K562 (cell line): Measurements from ENCODE around the gene CNDP1. TPM values are rescaled to one million over a fixed set of nuclear protein-coding genes. Genes with fewer than 3 reads are reported as not detected.

Experiments
- HDAC1 ChIP-seq, 2 experiments: fragments of 450-650 bp; IDR thresholded peaks; 2 replicates each; pipeline ENCODE4 v1.6.1; 2016 to 2017; ENCODE audit warnings: inconsistent platforms in 1 of 2, mild to moderate bottlenecking in 1 of 2, moderate library complexity in 1 of 2
- NR1H2 ChIP-seq: sonication (generic); formaldehyde crosslinking; IDR thresholded peaks from 2 replicates; pipeline ENCODE4 v1.4.0; 2020; ENCODE audit warnings: mild to moderate bottlenecking, missing genetic modification reagents
- POLR2H ChIP-seq: IDR thresholded peaks from 2 replicates; pipeline ENCODE4 v1.6.1; 2016; ENCODE audit warnings: missing genetic modification characterization, low read depth, mild to moderate bottlenecking, control low read depth, missing compliant biosample characterization, moderate library complexity
- PTTG1 ChIP-seq: fragments of 450-650 bp; IDR thresholded peaks from 2 replicates; pipeline ENCODE4 v1.6.1; 2016; ENCODE audit warnings: low read depth, mild to moderate bottlenecking, missing genetic modification characterization, missing compliant biosample characterization
- ZNF766 ChIP-seq: fragments of 200-800 bp; sonication (Bioruptor generic); conservative IDR thresholded peaks from 2 replicates; pipeline ENCODE4 v1.6.1; 2016; ENCODE audit warnings: missing genetic modification characterization, missing compliant biosample characterization
- polyA plus RNA-seq, 8 experiments: library from polyadenylated mRNA; depleted of rRNA in 4 of 8; stranded (reverse) in 5 of 8; unstranded in 3 of 8; fragments of >200 nt; fragmentation: Nextera tagmentation in 2 of 8; fragmentation: Illumina TruSeq in 1 of 8; extraction: Ambion mirVana in 2 of 8; extraction: Trizol in 1 of 8; gene quantifications; 2 replicates each; pipeline versions ENCODE4 v1.2.1 to v1.2.3, GENCODE V29; 2011 to 2014; ENCODE audit warnings: inconsistent platforms in 1 of 8, missing spikeins in 1 of 8
- total RNA-seq, 7 experiments: library from RNA; depleted of rRNA in 6 of 7; stranded (reverse); fragments of >200 nt in 6 of 7; fragmentation: Illumina TruSeq in 2 of 7; extraction: Trizol in 2 of 7; gene quantifications; 2 replicates each; pipeline versions ENCODE4 v1.2.1 to v1.2.3, GENCODE V29; 2011 to 2021; ENCODE audit warnings: low replicate concordance in 1 of 7
- TF ChIP-seq, protein P1 (sequence below), 2 experiments: fragments of 450-650 bp in 1 of 2; IDR thresholded peaks; 2 replicates each; pipeline ENCODE4 v1.6.1; 2011 to 2017; ENCODE audit warnings: low read depth in 2 of 2, antibody characterized with exemption in 1 of 2, borderline replicate concordance in 1 of 2, low read length in 1 of 2, mild to moderate bottlenecking in 1 of 2, mixed read lengths in 1 of 2; ENCODE audit not compliant: control insufficient read depth in 1 of 2
- TF ChIP-seq, protein P2 (sequence below): fragments of 250-450 bp; sonication (Bioruptor Pico); IDR thresholded peaks from 2 replicates; pipeline ENCODE4 v1.9.0; 2021; ENCODE audit warnings: mild to moderate bottlenecking, inconsistent platforms
- TF ChIP-seq, protein P3 (sequence below), 2 experiments: fragments of 450-650 bp in 1 of 2; sonication (generic) in 1 of 2; formaldehyde crosslinking in 1 of 2; IDR thresholded peaks in 1 of 2; conservative IDR thresholded peaks in 1 of 2; 2 replicates each; pipeline versions ENCODE4 v1.6.1 to v1.8.1; 2016 to 2023; ENCODE audit warnings: mild to moderate bottlenecking in 2 of 2, moderate library complexity in 2 of 2, inconsistent platforms in 1 of 2, missing genetic modification reagents in 1 of 2

Gene CNDP1
- total and polyA plus RNA-seq, 9 of the 15 experiments (the other 6 are each of a cell fraction or from before 2014, with no cell fraction given) = not detected

DNA sequence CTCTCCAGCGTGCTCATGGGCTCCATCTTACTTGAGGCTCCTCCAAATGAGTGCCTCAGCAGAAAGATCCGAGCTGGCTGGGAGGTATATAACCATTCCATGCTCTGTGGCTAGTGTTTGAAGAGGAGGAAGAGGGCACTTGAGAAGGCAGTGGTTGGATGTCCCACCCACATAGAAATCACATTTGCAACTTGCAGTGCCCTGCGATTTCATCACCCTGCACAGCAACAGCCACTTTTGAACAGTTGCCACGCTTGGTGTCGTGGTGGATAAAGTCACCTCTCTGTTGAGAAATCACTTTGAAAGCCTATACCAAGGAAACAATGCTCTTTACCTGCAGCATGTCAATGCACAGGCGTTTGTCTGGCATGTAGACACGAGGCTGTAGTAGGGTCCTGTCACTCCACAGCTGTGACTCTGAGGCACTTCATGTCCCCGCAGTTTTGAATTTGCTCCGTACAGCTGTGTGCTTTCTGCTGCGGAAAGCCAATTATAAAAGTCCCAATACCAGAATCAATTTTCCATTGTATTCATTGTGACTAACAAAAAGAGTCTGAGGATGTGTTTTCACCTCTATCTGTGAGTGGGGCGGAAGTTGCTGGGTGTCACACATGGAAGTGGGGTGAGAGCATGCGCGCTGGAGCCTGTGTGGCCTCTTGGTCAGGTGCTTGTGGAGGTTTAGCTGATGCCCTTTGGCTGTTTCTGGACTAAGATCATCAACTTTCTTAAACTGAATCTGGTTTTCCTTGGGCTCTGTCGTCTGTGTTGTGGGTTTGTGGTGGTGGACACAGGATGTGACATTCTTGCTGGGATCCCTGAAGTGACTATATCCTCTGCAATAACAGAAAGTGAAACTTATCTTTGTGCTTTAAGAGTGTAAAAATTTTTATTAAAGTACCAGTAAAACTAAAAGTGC, 35.3 kb upstream of the CNDP1 start (continued):
- TF ChIP-seq ZNF766 (CRISPR knock-in tag) (peak; percentile 72), POLR2H (tag) (0 out of 2 replicates have a peak, but pooled peaks have one; percentile 31), HDAC1 (IDR thresholded peaks at IDR 0.05) (no peak), PTTG1 (tag) (no peak), NR1H2 (CRISPR knock-in tag) (no peak)
- TF ChIP-seq, protein P1, sequence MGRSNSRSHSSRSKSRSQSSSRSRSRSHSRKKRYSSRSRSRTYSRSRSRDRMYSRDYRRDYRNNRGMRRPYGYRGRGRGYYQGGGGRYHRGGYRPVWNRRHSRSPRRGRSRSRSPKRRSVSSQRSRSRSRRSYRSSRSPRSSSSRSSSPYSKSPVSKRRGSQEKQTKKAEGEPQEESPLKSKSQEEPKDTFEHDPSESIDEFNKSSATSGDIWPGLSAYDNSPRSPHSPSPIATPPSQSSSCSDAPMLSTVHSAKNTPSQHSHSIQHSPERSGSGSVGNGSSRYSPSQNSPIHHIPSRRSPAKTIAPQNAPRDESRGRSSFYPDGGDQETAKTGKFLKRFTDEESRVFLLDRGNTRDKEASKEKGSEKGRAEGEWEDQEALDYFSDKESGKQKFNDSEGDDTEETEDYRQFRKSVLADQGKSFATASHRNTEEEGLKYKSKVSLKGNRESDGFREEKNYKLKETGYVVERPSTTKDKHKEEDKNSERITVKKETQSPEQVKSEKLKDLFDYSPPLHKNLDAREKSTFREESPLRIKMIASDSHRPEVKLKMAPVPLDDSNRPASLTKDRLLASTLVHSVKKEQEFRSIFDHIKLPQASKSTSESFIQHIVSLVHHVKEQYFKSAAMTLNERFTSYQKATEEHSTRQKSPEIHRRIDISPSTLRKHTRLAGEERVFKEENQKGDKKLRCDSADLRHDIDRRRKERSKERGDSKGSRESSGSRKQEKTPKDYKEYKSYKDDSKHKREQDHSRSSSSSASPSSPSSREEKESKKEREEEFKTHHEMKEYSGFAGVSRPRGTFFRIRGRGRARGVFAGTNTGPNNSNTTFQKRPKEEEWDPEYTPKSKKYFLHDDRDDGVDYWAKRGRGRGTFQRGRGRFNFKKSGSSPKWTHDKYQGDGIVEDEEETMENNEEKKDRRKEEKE (IDR thresholded peaks at IDR 0.05; ENCODE audit: borderline replicate concordance in 1 of 2, control insufficient read depth in 1 of 2, low read depth in 2 of 2, low read length in 1 of 2) = no peak
- TF ChIP-seq, protein P2, sequence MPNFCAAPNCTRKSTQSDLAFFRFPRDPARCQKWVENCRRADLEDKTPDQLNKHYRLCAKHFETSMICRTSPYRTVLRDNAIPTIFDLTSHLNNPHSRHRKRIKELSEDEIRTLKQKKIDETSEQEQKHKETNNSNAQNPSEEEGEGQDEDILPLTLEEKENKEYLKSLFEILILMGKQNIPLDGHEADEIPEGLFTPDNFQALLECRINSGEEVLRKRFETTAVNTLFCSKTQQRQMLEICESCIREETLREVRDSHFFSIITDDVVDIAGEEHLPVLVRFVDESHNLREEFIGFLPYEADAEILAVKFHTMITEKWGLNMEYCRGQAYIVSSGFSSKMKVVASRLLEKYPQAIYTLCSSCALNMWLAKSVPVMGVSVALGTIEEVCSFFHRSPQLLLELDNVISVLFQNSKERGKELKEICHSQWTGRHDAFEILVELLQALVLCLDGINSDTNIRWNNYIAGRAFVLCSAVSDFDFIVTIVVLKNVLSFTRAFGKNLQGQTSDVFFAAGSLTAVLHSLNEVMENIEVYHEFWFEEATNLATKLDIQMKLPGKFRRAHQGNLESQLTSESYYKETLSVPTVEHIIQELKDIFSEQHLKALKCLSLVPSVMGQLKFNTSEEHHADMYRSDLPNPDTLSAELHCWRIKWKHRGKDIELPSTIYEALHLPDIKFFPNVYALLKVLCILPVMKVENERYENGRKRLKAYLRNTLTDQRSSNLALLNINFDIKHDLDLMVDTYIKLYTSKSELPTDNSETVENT = no peak
- TF ChIP-seq, protein P3, sequence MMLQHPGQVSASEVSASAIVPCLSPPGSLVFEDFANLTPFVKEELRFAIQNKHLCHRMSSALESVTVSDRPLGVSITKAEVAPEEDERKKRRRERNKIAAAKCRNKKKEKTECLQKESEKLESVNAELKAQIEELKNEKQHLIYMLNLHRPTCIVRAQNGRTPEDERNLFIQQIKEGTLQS (IDR thresholded peaks at IDR 0.05) = peak; percentile 56; the same call in 1 of the 2 replicates
- TF ChIP-seq, protein P3 (CRISPR knock-in tag; conservative IDR thresholded peaks at IDR 0.05) = no peak
- TF ChIP-seq, all 486 proteins: peak for 16
